Measurements from ENCODE around the gene CDC26.
"Not testable (repeated sequence)": the region's sequence is repeated elsewhere in the genome, so short reads cannot be mapped to it uniquely, and the experiment has no call there.

The CDC26 gene

GRCh38 chr9:113275157-113276131 lies at the start of gene CDC26, which contains the start of gene PRPF4:
Gene CDC26, minus strand, starts transcription at chr9:113275572. Its CDS starts 3,065 bp downstream, at chr9:113272507.
Gene PRPF4, plus strand, starts transcription at chr9:113275658. Its CDS starts 86 bp downstream, at chr9:113275744.
- peak; percentile 88 for FAIRE-seq

GRCh38 chr9:113322671-113323070 lies 47.3 kb upstream of the CDC26 start:
- no peak for FAIRE-seq

GRCh38 chr9:113320051-113320450 lies 44.7 kb upstream of the CDC26 start:
- FAIRE-seq = no peak

GRCh38 chr9:113319054-113319453 lies 43.7 kb upstream of the CDC26 start:
- no peak for FAIRE-seq

- FAIRE-seq = no peak
These were observed 42.4 kb upstream of the CDC26 start for GRCh38 chr9:113317777-113318176.

- no peak for FAIRE-seq
These were observed 40.7 kb upstream of the CDC26 start for GRCh38 chr9:113316030-113316429.

GRCh38 chr9:113315231-113315630 lies 39.9 kb upstream of the CDC26 start:
- FAIRE-seq = no peak

- FAIRE-seq = no peak
These were observed 37.9 kb upstream of the CDC26 start for GRCh38 chr9:113313261-113313660.

- FAIRE-seq = no peak
These were observed 36.6 kb upstream of the CDC26 start for GRCh38 chr9:113311961-113312360.

- FAIRE-seq = no peak
These were observed 35.2 kb upstream of the CDC26 start for GRCh38 chr9:113310538-113310937.

GRCh38 chr9:113309204-113309813 lies 33.9 kb upstream of the CDC26 start:
- peak; percentile 81 for FAIRE-seq

GRCh38 chr9:113307396-113307975 lies 32.1 kb upstream of the CDC26 start:
- FAIRE-seq = no peak

- no peak for FAIRE-seq
These were observed 31.2 kb upstream of the CDC26 start for GRCh38 chr9:113306566-113306965.

- FAIRE-seq = no peak
These were observed 27.5 kb upstream of the CDC26 start, which contains the start of gene RNF183 for GRCh38 chr9:113302792-113303418. Gene RNF183, minus strand, starts transcription at chr9:113303376. Its CDS starts 5,192 bp downstream, at chr9:113298184.

GRCh38 chr9:113301548-113301947 lies 26.2 kb upstream of the CDC26 start:
- FAIRE-seq = no peak

- FAIRE-seq = no peak
These were observed 24.5 kb upstream of the CDC26 start for GRCh38 chr9:113299800-113300292.

GRCh38 chr9:113298924-113299770 lies 23.8 kb upstream of the CDC26 start:
- FAIRE-seq = no peak

- FAIRE-seq = no peak
These were observed 22.9 kb upstream of the CDC26 start for GRCh38 chr9:113298311-113298710.

- no peak for FAIRE-seq
These were observed 21.6 kb upstream of the CDC26 start for GRCh38 chr9:113296796-113297558.

GRCh38 chr9:113296247-113296646 lies 20.9 kb upstream of the CDC26 start:
- FAIRE-seq = not testable (repeated sequence)

GRCh38 chr9:113293285-113293878 lies 18.0 kb upstream of the CDC26 start:
- FAIRE-seq = no peak

Data from TTC549 (cell line).